Hepatocyte (in vitro differentiated cells): Measurements from ENCODE around the gene ISM1. TPM values are rescaled to one million over a fixed set of nuclear protein-coding genes. Genes with fewer than 3 reads are reported as not detected.

Experiments
- DNase-seq: peaks from one replicate; pipeline ENCODE4 v3.0.0-alpha.2; 2016; ENCODE audit warnings: low spot score
- H2AFZ ChIP-seq: fragments of 200-600 bp; sonication (generic); 2 replicates; pipeline ENCODE4 v1.6.0; 2016; ENCODE audit warnings: antibody characterized with exemption, mild to moderate bottlenecking
- H3K27ac ChIP-seq: fragments of 200-600 bp; sonication (generic); 2 replicates; pipeline ENCODE4 v1.5.1; 2016; ENCODE audit warnings: mild to moderate bottlenecking
- H3K27me3 ChIP-seq: fragments of 200-600 bp; sonication (generic); 2 replicates; pipeline ENCODE4 v1.6.1; 2016
- H3K36me3 ChIP-seq: fragments of 200-600 bp; sonication (generic); replicated peaks from 2 replicates; pipeline ENCODE4 v1.5.1; 2016; ENCODE audit warnings: low read depth; ENCODE audit not compliant: insufficient read depth
- H3K4me1 ChIP-seq: fragments of 200-600 bp; sonication (generic); 2 replicates; pipeline ENCODE4 v1.5.1; 2016; ENCODE audit warnings: mild to moderate bottlenecking, moderate library complexity; ENCODE audit not compliant: insufficient read depth
- H3K4me2 ChIP-seq: fragments of 200-600 bp; sonication (generic); 2 replicates; pipeline ENCODE4 v1.6.0; 2016
- H3K4me3 ChIP-seq: fragments of 200-600 bp; sonication (generic); 2 replicates; pipeline ENCODE4 v1.5.1; 2016; ENCODE audit warnings: mild to moderate bottlenecking
- H3K79me2 ChIP-seq: fragments of 200-600 bp; sonication (generic); 2 replicates; pipeline ENCODE4 v1.6.0; 2017; ENCODE audit warnings: mild to moderate bottlenecking
- H3K9me2 ChIP-seq: fragments of 200-600 bp; sonication (generic); replicated peaks from 2 replicates; pipeline ENCODE4 v1.6.0; 2017; ENCODE audit warnings: mild to moderate bottlenecking; ENCODE audit not compliant: insufficient read depth
- H3K9me3 ChIP-seq: fragments of 200-600 bp; sonication (generic); 2 replicates; pipeline ENCODE4 v1.5.1; 2016; ENCODE audit warnings: low read depth, mild to moderate bottlenecking
- H4K20me1 ChIP-seq: fragments of 200-600 bp; sonication (generic); 2 replicates; pipeline ENCODE4 v1.6.0; 2016; ENCODE audit warnings: mild to moderate bottlenecking; ENCODE audit not compliant: insufficient read depth, poor library complexity, severe bottlenecking
- EZH2 ChIP-seq: fragments of 200-600 bp; sonication (generic); IDR thresholded peaks from 2 replicates; pipeline ENCODE4 v1.6.1; 2016; ENCODE audit warnings: antibody characterized with exemption, mild to moderate bottlenecking, borderline replicate concordance
- EZH2phosphoT487 ChIP-seq: fragments of 200-600 bp; sonication (generic); IDR thresholded peaks from one replicate; pipeline ENCODE4 v1.6.1; 2018; ENCODE audit warnings: antibody characterized with exemption, mild to moderate bottlenecking, low read depth, moderate library complexity; ENCODE audit not compliant: unreplicated experiment, severe bottlenecking
- WGBS: methylation state at CpG from one replicate; pipeline ENCODE4 v1.1.6; 2016; ENCODE audit warnings: low lambda C conversion rate; ENCODE audit errors: missing lambda C conversion rate; 5-methylcytosine and 5-hydroxymethylcytosine counted together
- polyA plus RNA-seq: library from polyadenylated mRNA; unstranded; fragments of >200 nt; fragmentation: Nextera tagmentation; extraction: Ambion mirVana; gene quantifications from 2 replicates; pipeline ENCODE4 v1.2.1, GENCODE V29; 2016
- total RNA-seq: library from RNA; depleted of rRNA; stranded (reverse); fragments of >200 nt; gene quantifications from 2 replicates; pipeline ENCODE4 v1.2.3, GENCODE V29; 2014
- TF ChIP-seq, protein P1 (sequence below): fragments of 200-600 bp; sonication (generic); IDR thresholded peaks from 2 replicates; pipeline ENCODE4 v1.5.1; 2016; ENCODE audit warnings: antibody characterized with exemption, mild to moderate bottlenecking; ENCODE audit not compliant: poor library complexity

ISM1 gene
- total and polyA plus RNA-seq, 2 experiments from 2014 or later, result 0.76 to 1.7 TPM

DNA sequence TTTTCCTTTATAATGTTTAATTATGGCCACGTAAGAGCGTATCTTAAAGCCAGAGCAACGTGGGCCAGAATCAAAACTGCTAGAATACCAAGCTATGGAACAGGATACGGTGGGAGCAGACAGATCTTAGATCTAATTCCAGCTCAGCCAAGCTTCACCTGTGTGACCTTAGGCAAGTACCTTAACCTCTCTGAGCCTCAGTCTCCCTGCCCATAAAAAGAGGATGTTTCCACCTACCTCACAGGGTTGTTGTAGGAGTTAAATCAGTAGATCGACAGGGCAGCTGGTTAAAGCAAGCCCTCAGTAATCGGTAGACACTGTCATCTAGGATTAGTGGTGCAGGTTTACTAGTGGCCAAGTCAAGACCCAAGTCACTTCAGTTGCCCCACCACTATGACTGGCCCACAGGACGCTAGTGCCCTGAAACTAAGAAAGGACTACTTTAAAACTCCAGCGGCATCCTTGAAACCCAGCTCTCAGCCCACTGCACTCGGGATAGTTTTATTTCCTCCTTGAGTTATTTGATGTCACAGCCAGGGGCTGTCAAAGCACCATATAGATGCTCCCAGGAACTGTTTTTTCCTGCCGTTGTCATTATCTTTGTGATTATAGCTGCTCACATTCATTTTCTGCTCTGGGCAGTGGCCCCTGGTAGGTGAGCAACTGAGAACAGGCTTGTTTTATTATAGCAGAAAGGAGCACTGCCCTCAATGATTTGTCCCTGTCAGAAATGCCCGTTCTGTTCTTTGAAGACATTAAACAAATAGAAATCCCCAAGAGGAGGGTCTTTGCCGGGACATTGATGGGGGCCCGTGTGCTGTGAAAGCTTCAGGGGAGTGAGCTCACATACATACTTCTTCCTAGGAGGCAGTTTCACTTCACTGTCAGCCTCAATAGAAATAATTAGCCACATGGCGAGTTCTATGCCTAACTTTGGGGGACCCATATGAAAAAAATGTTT, 63.1 kb downstream of the ISM1 start:
- H3K4me2 ChIP-seq, result no peak overlapping the region
- 78% methylated on average over 14 of the region's 14 CpGs for WGBS
- TF ChIP-seq, protein P1, sequence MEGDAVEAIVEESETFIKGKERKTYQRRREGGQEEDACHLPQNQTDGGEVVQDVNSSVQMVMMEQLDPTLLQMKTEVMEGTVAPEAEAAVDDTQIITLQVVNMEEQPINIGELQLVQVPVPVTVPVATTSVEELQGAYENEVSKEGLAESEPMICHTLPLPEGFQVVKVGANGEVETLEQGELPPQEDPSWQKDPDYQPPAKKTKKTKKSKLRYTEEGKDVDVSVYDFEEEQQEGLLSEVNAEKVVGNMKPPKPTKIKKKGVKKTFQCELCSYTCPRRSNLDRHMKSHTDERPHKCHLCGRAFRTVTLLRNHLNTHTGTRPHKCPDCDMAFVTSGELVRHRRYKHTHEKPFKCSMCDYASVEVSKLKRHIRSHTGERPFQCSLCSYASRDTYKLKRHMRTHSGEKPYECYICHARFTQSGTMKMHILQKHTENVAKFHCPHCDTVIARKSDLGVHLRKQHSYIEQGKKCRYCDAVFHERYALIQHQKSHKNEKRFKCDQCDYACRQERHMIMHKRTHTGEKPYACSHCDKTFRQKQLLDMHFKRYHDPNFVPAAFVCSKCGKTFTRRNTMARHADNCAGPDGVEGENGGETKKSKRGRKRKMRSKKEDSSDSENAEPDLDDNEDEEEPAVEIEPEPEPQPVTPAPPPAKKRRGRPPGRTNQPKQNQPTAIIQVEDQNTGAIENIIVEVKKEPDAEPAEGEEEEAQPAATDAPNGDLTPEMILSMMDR, result no peak
- TF ChIP-seq EZH2phosphoT487, result no peak
- no peak for TF ChIP-seq EZH2
- H3K36me3 ChIP-seq, result no peaks in the 10 kb centered on the region
- H3K9me2 ChIP-seq, result no peaks in the 10 kb centered on the region
- H3K79me2 ChIP-seq, result no peaks in the 10 kb centered on the region
- no peak for DNase-seq
- no peak overlapping the region for H3K27ac ChIP-seq
- H3K4me1 ChIP-seq, result peaks cover 6% of the 10 kb centered on the region
- H4K20me1 ChIP-seq, result no peaks in the 10 kb centered on the region
- no peak overlapping the region for H2AFZ ChIP-seq
- H3K9me3 ChIP-seq, result no peaks in the 10 kb centered on the region
- H3K27me3 ChIP-seq, result no peaks in the 10 kb centered on the region
- no peak overlapping the region for H3K4me3 ChIP-seq

DNA sequence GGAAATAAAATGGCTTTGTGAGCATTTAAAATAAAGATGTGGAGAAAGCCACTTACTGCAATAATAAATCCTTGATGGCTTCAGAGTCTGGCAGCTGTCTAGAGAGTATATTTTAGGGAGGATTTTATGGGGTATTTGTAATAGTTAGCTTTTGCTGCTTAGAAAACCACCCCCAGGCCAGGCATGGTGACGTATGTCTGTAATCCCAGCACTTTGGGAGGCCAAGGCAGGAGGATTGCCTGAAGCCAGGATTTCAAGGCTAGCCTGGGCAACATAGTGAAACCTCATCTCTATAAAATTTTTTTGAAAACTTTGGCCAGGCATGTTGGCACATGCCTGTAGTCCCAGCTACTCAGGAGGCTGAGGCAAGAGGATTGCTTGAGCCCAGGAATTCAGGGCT, 63.8 kb downstream of the ISM1 start:
- H3K4me2 ChIP-seq, result no peak overlapping the region
- WGBS, result 30% methylated on average over 1 of the region's 1 CpG
- H3K79me2 ChIP-seq, result no peaks in the 10 kb centered on the region
- H3K27ac ChIP-seq, result peak overlapping the region; percentile 48
- no peaks in the 10 kb centered on the region for H3K9me2 ChIP-seq
- no peaks in the 10 kb centered on the region for H4K20me1 ChIP-seq
- no peak overlapping the region for H2AFZ ChIP-seq
- H3K27me3 ChIP-seq, result no peaks in the 10 kb centered on the region
- H3K4me3 ChIP-seq, result no peak overlapping the region
- no peaks in the 10 kb centered on the region for H3K9me3 ChIP-seq
- H3K4me1 ChIP-seq, result peaks cover 6% of the 10 kb centered on the region
- H3K36me3 ChIP-seq, result no peaks in the 10 kb centered on the region
- DNase-seq, result no peak
- TF ChIP-seq, protein P1, result no peak
- TF ChIP-seq EZH2 (no peak), EZH2phosphoT487 (no peak)

DNA sequence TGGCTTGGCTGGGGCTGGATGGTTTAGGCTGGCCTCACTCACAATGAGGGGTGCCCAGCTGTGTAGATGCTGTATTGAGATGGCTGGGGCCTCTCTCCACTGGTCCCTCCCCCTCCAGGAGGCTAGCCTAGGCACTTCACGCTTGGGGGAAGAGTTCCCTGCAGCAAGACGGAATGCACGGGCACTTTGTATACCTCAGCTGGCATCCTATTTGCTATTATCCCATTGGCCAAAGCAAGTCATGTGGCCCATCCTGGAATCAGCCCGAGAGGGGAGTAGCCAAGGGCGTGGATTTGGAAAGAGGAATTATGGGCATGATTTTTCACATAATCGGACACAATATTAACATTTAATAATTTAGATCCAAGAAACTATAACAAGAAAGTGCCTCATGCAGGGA, 64.3 kb downstream of the ISM1 start:
- no peak overlapping the region for H3K4me3 ChIP-seq
- no peak for TF ChIP-seq EZH2phosphoT487
- TF ChIP-seq, protein P1, result no peak
- TF ChIP-seq EZH2, result no peak
- H3K27me3 ChIP-seq, result no peaks in the 10 kb centered on the region
- peak overlapping the region; percentile 48 for H3K27ac ChIP-seq
- H3K36me3 ChIP-seq, result no peaks in the 10 kb centered on the region
- no peaks in the 10 kb centered on the region for H3K79me2 ChIP-seq
- H3K9me3 ChIP-seq, result no peaks in the 10 kb centered on the region
- H3K9me2 ChIP-seq, result no peaks in the 10 kb centered on the region
- WGBS, result 95% methylated on average over 6 of the region's 6 CpGs
- no peak for DNase-seq
- H3K4me2 ChIP-seq, result no peak overlapping the region
- no peaks in the 10 kb centered on the region for H4K20me1 ChIP-seq
- no peak overlapping the region for H2AFZ ChIP-seq
- peaks cover 6% of the 10 kb centered on the region for H3K4me1 ChIP-seq
